M059J (cell line): ENCODE results near the gene MFSD11. TPM values are rescaled to one million over a fixed set of nuclear protein-coding genes. Genes with fewer than 3 reads are reported as not detected.
"Not testable (repeated sequence)": the region's sequence is repeated elsewhere in the genome, so short reads cannot be mapped to it uniquely, and the experiment has no call there.

ENCODE experiments used
- DNase-seq: peaks from one replicate; pipeline ENCODE4 v3.0.0-alpha.2; 2012; ENCODE audit warnings: low read depth
- total RNA-seq: library from RNA; depleted of rRNA; stranded (reverse); fragments of >200 nt; shearing (Covaris generic); gene quantifications from 2 replicates; pipeline ENCODE4 v1.2.3, GENCODE V29; 2014

The MFSD11 gene
- total RNA-seq, 1 experiment from 2014 or later: 16.4 TPM

DNA sequence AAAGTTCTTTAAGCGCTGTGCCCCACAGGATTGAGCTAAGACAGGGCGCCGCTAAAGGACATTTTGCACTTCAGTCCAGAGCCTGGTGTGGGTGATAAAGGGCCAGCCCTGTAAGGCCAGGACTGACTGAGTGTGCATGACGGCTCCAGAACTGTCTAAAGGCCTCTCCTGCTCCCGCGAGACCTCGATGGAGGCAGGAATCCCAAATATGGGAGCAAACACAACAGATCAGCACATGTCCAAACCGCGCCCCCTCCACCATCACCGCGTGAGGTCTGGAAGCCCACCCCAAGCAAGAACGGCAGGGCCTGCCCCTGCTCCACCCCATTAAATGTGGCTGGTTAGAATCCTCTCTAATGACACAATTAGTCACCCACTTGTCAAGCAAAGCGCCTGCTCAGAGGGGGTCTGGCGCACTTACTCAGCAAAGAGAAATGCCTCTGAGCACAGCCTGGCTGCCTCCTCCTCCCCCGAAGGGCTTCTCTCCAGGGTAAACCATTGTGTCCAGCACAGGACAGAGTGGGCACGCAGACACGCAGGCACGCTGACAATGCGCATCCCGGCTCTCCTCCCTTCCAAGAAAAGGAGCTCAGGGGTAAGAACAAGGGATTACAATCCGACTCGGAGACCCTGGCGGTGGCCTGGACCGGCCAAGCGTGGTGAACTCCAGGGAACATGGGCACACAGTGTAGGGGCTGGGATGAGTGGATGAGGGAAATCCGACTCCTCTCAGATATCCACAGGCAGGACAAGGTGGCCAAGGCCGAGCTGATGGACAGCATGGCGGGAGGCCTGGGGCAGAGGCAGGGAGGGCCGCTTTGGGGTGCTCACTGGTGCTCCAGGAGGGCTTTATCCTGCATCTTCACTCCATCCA, 28.6 kb upstream of the MFSD11 start:
- peak; percentile 94 for DNase-seq

DNA sequence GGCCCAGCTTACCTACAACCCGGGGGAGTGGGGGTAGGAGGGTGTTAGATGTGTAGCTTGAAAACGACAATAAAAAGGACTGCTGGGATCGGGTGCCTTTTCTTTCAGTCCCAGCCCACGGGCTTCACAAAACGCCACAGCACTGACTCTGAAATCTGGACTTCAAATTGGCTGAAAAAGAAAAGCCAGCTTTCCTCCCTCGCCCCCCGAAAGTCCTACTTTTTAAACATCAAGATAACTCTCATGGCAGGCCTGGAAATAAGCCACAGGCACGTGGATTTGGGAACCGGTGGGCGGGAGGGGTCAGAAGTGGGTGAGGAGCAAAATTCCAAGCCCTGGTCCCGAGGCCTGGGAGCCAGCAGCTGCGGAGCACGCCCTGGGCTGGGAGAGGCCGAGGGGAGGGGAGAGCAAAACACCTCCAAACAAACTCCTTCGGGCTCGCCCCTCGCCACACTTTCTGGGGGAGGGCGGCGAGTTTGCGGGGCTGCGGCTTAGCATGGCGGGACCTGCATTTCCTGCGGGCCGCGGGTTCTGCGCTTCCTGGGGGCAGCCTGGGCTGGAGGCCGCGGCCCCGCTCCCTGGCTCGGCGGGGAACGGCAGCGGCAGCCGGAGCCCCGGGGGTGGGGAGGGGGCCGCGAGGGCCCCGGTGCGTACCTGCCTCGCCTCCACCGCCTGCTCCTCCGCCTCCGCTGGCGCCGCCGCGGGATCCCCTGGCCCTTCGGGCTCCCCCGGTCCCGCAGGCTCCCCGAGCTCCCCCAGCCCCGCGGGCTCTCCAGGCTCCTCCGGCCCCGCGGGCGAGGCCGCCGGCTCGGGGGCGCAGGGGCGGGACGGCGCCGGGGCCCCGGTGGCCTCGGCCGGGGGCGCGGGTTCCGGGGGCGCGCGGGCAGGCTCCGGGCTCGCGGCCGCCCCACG, 27.7 kb upstream of the MFSD11 start:
- DNase-seq: peak; percentile 37

DNA sequence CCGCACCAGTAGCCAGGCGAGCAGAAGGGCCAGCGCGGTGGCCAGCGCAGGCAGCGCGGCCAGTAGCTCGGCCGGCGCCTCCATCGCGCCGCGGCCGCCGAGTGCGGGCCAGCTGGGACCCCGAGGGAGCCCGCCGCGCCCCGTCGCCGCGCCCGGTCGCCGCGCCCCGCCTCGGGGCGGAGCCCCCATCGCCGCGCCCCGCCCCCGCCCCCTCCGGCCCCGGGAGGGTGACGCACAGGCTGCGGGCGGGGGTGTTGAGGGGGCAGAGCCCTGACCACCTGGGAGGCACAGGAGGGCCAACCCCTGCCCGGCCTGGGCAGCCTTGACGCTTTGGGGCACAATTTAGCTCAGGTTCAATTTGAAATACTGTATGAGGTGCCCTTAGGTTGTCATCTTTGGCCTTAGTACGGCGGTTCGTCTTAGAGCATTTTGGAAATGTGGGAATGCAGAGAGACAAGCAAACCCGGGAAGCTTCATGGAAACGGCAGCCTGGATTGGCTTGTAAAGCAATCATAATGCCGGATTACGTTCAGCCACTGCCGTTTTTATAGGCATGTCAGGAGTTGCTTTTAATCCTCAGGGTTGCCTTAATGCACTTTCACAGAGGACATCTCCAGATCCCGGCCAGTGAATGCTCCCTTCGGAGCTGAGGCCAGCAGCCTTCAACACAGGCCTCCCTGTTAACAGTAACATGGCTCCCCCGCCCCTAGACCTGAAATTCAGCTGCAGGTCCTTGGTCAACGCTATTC, 26.9 kb upstream of the MFSD11 start, which contains the start of gene MXRA7:
Gene MXRA7, minus strand, starts transcription at position 103 of the 749 bp plus-strand sequence. Its CDS starts 19 bp downstream, at position 84.
- peak; percentile 63 for DNase-seq

DNA sequence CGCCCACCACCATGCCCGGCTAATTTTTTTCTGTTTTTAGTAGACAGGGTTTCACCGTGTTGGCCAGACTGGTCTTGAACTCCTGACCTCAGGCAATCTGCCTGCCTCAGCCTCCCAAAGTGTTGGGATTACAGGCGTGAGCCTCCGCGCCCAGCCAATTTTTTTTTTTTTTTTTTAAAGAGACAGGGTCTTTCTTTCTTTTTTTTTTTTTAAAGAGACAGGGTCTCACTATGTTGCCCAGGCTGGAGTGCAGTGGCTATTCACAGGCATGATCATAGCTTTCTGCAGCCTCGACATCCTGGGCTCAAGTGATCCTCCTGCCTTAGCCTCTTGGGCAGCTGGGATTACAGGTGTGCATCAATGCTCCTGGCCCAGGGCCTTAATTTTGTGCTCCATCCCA, 25.6 kb upstream of the MFSD11 start:
- DNase-seq: not testable (repeated sequence)

DNA sequence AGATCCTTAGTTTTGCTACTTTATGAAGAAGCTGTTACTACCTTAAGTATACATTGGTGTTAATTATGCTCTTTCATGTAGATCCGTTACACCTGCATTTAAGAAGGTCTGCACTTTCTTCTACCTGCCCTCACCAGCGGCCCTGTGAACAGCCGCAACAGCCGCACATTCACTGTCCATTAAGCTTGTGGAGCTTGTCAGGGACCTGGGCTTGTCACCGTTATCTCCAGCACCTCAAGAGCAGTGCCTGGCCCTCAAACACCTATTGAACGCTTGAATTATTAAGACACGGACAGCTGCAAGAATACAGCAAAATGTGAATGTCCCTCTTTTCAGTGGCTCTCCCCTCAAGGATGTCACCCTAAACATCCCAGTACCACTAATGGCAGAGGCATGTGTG, 24.2 kb upstream of the MFSD11 start:
- DNase-seq: no peak

DNA sequence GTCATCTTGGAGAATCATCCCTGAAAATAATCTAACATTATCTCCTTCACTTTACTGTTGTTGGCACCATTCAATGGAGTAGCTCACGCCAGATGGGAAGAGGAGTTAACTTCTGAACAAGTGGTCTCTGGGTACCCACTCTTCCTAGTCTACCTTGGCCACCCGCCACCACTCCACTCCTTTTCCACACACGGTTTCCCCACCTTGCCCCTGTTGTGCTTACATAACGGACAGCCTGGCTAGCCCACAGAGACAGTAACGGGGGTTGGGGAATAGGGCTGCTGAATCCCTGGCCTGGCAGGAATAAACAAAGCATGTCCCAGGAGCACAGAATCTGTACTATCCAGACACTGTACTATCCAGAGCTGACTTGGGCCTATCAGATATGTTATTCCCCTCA, 23.6 kb upstream of the MFSD11 start:
- DNase-seq: no peak

DNA sequence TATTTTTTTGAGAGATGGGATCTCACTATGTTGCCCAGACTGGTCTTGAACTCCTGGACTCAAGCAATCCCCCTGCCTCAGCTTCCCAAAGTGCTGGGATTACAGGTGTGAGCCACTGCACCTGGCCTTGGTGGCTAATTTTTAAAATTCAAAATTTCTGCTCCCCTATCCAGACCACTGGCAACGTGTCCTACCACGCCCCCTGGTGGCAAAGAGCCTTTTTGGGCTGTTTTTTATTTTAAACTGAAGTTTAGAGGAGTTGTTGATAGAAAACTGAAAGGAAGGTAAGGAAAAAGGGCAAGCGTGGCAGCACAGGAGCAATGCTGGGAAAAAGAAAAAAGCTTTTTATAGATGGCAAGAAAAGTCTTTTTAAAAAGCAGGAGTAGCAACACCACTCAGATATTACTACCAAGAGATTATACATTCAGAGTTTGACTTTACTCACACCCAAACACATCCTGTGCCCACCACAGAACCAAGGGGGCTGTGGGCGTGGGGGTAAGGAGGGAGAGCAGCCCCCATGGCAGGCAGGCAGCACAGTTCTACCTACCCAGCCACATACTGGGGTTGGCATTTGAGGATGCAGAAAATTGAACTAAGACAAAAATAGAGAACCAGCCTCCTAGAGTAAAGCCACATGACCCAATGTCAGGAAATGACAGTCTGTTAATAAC, 23.0 kb upstream of the MFSD11 start:
- DNase-seq: peak; percentile 57

DNA sequence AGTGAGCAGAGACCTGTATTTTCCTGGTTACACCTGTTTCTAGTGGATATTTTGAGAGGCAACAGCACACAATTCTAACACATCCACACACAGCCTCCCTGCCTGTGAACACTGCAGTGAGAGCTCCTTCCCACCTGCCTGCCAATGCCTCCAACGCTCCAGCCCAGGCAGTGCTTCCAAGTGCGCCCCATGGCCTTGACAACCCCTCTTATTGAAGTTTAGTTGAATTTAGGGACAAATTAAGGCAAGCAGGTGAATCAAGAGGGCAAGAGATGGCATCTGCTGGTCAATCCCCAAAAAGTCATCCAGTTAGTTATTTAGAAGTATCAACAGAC, 22.5 kb upstream of the MFSD11 start:
- no peak for DNase-seq

DNA sequence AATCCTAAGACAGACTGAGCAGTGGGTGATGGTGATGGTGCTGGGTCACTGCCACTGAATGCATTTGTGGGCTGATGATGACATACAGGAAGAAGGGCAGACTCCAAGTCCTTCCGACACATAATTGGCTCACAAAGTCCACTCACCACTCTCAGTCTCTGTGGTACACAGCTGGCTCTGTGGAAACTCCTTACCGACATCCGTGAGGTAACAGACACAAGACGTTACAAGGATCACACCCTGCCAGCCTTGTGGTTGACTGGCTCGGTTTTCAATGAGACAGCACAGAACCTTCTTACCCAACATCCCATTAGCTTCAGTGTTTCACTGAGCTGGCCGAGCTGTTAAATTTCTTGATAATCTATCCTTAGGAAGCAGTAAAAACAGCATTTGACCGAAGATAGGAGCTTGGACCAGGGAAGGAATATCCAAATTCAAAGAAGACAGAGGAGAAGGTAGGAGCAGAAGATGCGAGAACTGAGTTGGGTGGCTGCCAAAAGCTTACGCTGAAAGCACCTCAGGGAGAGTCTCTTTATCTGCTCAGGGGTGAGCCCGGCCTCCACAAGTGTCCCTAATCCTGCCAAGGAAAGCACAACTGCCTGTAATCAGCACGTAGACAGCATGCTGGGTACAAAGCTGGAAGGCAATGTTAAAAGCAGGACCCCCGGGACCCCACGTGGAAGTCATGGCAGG, 21.6 kb upstream of the MFSD11 start:
- DNase-seq: peak; percentile 97

DNA sequence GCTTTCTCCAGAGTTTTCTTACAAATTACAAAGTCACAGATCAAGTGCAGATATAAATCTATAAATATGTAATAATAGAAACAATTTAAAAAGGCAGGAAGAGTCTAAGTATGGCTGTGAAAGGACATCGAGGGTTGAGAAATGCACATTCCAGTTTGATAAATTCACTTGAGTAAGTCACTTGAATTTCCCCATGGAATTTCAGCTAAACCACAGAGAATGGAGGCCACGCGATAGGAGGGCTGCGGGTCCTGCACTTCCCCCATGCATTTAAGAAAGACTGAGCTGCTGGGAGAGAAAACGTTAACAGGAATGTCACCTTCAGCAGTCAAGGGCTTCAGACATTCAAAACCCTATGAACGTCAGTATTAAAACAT, 21.1 kb upstream of the MFSD11 start:
- peak; percentile 82 for DNase-seq

DNA sequence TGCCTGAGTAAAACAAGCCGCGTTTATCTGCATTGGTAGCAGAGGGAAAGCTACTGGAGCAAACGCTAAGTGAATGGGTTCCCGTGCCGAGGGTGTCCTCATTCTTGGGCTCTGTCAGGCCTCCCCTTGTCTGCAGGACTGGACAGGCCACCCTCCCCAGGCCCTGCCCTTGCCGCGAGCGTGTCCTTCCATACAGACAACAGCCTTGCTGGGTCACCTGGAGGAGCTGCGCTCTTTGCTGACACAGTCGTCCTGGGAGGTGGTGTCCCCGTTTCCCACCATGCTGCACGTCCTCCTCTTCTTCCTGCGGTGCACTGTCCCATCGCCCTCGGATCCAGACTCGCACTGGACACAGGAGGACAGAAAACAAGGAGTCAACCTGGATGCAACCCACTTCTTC, 19.4 kb upstream of the MFSD11 start:
- no peak for DNase-seq

DNA sequence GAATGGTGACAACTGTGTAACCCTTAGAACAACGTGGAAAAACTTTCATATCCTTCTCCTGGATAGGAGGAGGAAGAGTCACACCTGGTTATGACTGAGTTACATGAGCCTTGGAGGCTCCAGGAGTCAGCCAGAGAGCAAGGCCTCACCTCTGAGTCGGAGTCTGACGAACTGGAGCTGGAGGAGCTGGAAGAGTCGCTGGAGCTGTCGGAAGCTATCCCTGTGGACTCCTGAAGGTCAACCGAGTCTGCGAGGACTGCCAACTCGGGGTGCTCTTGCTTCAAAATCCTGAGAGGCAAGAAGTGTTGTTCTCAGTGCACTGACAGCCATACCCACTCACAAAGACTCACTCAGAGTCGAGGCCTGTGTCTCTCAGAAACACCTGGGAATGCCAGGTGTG, 17.7 kb upstream of the MFSD11 start:
- DNase-seq: no peak

DNA sequence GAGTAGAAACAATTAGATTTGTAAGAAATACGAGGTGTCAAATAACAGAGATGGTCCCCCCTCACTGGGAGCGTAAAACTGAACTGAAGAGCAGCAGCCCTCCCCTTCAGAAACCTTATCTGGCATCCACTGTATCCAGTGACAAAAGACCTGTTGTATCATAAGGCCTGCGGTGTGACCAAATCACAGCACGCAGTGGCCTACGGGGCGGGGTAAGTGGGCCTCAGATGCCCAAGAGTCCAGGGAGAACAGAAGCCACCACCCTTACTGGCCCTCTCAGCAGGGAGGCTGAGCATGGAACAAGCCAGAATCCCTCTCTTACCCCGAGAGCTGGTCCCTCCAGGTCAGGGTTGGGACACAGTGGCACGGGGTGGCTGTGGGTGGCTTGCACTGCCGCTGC, 17.0 kb upstream of the MFSD11 start:
- DNase-seq: no peak

DNA sequence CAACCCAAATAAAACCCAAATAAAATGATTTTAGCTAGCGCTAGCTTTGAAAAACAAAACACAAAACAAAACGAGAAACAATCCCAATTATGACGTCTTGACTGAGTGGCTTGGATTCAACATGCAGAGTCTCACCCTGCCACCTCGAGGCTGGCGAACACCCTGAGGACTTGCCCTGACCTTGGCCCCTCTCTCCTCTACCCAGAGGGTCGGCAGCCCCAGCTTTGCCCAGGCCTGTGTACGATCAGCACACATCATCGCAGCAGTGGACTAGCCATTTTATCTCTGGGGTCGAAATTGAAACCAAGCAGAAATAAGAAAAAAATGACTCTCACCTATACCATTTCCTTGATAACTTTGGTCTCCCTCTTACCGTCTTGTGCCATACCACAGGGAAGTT, 16.5 kb upstream of the MFSD11 start:
- no peak for DNase-seq

DNA sequence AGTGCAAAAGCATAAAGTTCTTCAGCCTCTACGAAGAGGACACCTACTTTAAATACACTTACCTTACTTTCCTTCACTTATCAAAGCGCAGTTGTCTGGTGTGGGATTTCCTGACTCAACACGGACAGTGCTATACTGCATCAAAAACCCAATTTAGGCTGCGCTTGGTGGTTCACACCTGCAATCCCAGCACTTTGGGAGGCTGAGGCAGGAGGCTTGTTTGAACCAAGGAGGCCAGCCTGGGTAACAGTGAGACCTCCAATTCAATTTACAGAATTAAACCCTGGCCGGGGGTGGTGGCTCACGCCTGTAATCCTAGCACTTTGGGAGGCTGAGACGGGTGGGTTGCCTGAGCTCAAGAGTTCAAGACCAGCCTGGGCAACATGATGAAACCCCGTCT, 15.6 kb upstream of the MFSD11 start:
- DNase-seq: no peak

DNA sequence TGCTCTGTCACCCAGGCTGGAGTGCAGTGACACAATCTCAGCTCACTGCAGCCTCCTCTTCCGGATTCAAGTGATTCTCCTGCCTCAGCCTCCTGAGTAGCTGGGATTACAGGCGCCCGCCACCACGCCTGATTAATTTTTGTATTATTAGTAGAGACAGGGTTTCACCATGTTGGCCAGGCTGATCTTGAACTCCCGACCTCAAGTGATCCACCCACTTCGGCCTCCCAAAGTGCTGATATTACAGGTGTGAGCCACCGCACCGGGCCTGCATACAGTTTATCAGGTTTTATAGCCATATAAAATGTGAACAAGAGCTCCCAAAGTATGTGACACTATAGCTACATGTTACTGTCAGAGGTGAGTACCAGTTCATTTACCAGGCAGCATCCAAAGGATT, 14.9 kb upstream of the MFSD11 start:
- DNase-seq: not testable (repeated sequence)

DNA sequence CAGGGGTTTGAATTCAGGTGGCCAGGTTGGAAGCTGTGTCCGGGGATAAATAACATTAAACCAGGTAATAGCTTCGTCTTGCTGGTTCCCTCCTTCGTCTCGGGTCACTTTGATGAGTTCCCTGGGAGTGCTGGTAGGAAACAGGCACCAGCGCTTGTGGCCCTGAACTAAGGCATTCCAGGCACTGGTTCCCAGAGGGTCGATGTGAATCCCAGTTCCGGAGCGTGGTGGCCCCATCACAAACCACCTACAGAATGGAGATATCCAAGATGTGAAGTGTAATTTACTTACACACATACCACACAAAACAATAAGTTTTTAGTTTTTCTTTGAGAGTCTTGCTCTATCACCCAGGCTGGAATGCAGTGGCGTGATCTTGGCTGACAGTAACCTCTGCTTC, 14.1 kb upstream of the MFSD11 start:
- no peak for DNase-seq

DNA sequence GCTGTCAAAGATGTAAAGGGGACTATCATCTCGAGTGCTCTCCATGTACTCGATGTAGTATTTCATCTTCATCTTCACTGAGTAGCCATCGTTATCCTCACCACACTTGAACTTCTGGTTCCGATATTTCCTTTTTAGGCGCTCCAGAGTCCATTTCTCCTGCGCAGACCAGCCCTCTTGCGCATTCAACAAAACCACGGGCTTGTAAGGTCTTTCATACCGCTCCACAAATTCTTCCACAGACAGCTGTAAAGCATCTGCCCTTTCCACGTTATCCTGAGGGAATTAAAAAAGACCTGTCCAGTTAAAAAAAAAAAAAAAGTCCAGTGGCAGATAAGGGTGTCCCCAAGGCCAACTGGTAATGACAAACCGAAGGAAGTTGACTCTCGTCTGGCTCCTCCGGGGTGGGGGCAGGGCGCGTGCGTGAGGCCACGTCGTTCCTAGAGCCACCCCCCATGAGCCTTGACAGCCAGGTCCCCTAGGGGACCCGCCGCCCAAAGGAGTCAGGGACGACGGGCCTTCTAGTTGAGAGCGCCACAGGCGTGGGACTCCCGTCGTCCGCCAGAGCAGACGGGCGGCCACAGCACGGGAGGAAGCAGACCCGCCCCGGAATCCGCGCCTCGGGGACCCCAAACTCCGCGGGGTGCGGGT, 12.2 kb upstream of the MFSD11 start:
- DNase-seq: peak; percentile 52

DNA sequence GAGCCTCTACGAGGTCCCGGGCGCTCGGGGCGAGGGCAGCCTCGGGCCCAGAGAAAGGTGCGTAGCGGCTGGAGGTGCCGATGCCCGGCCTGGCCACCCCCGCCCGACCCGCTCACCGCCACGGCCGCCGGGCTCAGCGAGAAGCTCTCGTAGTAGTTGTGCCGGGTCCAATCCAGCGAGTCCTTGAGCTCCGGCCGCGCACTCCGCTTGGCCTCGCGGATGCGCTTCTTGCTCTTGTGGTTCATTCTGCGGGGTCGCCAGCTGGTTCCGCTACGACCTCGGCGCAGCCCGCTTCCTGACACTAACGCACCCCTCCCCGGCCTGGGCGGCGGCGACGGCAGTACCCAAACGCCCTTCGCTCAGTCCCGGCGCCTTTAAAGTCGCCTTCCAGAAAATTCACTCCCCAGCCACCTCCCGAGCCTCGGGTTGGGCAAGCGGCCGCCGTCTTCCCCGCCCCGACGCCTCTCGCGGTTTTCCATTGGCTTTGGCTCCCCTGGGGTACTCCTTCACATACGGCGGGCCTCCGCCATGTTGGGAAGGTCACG, 11.6 kb upstream of the MFSD11 start, which contains the start of gene JMJD6:
Gene JMJD6, minus strand, starts transcription at position 376 of the 545 bp plus-strand sequence. Its CDS starts 131 bp downstream, at position 245.
- DNase-seq: peak; percentile 95
